Ovary (tissue), 3 donors: ENCODE data around the gene GALNTL6.

Experiments used
- CTCF ChIP-seq, 3 donors: fragments of 450-650 bp in 2 of 3; fragments of 200-600 bp in 1 of 3; IDR thresholded peaks; one replicate each; pipeline versions ENCODE4 v1.5.1 to v1.8.0; 2016 to 2022; ENCODE audit warnings: antibody characterized with exemption in 3 of 3, mild to moderate bottlenecking in 1 of 3
- POLR2A ChIP-seq: fragments of 450-650 bp; IDR thresholded peaks from one replicate; pipeline ENCODE4 v1.6.1; 2017; ENCODE audit warnings: antibody characterized with exemption, mild to moderate bottlenecking, moderate library complexity
- donor health status: DM: no; HTN: no; CAD: no.

DNA sequence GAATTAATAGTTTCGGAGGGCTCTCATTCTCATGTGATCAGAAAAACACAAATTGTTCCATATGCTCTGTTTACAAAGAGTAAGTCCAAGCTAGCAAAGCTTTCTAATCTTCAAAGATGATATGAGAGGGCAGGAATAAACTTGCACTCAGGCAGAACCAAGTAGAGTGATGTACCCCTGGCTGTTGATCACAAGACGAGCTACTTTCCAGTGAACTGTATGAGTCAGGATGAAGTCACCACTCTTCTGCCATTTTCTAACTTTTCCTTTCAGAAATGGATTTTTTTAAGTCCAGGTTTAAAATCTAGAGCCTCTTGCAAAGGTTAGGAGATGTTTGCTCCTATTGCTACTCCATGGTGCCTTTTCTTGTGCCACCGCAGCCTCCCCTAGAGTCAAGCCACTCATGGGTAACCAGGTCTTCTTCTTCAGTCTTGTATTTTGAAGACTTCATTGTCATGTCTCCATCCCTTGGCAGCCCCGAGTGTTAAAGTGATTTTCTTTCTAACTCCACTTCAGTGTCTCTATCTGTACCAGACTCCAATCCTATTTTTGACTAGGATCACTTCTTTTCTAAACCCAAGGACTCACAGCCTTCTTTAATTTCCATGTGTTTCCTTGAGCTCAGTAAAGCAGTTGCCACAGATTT, 1183.5 kb downstream of the GALNTL6 start:
- TF ChIP-seq POLR2A (no peak), CTCF (IDR thresholded peaks at IDR 0.05) (no peak)
